ENCODE measurements around the gene STRAP.

DNA sequence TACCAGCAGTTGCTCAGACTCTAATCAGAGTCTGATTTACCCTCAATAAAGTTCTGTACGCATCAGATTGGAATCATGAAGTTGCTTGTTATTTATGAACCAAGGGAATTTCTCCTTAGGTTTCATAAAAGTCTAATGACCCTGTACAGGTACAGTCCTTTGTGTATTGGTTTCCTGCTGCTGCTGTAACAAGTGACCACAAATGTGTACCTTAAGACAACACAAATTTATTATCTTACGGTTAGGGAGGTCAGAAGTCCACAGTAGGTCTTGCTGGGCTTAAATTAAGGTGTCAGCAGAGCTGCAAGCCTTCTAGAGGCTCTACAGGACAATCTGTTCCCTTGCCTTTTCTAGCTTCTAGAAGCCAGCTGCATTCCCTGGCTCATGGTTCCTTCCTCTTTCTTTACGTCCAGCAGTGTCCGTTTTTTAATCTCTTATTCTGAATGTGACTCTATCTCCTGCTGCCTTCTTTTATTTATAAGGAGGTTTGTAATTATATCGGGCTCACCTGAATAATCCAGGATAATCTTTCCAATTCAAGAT lies 22.3 kb downstream of the STRAP start:
- TF ChIP-seq EZH2 (IDR thresholded peaks at IDR 0.05; ENCODE audit: low read depth): no peak
- TF ChIP-seq, protein P1, sequence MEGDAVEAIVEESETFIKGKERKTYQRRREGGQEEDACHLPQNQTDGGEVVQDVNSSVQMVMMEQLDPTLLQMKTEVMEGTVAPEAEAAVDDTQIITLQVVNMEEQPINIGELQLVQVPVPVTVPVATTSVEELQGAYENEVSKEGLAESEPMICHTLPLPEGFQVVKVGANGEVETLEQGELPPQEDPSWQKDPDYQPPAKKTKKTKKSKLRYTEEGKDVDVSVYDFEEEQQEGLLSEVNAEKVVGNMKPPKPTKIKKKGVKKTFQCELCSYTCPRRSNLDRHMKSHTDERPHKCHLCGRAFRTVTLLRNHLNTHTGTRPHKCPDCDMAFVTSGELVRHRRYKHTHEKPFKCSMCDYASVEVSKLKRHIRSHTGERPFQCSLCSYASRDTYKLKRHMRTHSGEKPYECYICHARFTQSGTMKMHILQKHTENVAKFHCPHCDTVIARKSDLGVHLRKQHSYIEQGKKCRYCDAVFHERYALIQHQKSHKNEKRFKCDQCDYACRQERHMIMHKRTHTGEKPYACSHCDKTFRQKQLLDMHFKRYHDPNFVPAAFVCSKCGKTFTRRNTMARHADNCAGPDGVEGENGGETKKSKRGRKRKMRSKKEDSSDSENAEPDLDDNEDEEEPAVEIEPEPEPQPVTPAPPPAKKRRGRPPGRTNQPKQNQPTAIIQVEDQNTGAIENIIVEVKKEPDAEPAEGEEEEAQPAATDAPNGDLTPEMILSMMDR (conservative IDR thresholded peaks at IDR 0.05): no peak
